HUES48 (cell line): ENCODE data around the gene SPNS1.

ENCODE experiments used
- H3K27ac ChIP-seq: one replicate; pipeline ENCODE4 v1.7.0; 2013; ENCODE audit warnings: low read depth, low read length, inconsistent platforms
- H3K27me3 ChIP-seq: 2 replicates; pipeline ENCODE4 v1.6.1; 2013; ENCODE audit warnings: mild to moderate bottlenecking, low read length; ENCODE audit not compliant: control insufficient read depth, insufficient read depth
- H3K36me3 ChIP-seq: 2 replicates; pipeline ENCODE4 v1.6.1; 2013; ENCODE audit warnings: low read length; ENCODE audit not compliant: control insufficient read depth, insufficient read depth
- H3K4me1 ChIP-seq: 2 replicates; pipeline ENCODE4 v1.6.1; 2013; ENCODE audit warnings: mild to moderate bottlenecking, low read length; ENCODE audit not compliant: control insufficient read depth, insufficient read depth
- H3K4me3 ChIP-seq: 2 replicates; pipeline ENCODE4 v1.5.1; 2013; ENCODE audit warnings: mild to moderate bottlenecking, low read depth, low read length
- H3K9ac ChIP-seq: 2 replicates; pipeline ENCODE4 v1.6.1; 2013; ENCODE audit warnings: mild to moderate bottlenecking, low read depth, low read length, moderate library complexity
- H3K9me3 ChIP-seq: 2 replicates; pipeline ENCODE4 v1.6.1; 2013; ENCODE audit warnings: low read length; ENCODE audit not compliant: control insufficient read depth, insufficient read depth

SPNS1 gene

DNA sequence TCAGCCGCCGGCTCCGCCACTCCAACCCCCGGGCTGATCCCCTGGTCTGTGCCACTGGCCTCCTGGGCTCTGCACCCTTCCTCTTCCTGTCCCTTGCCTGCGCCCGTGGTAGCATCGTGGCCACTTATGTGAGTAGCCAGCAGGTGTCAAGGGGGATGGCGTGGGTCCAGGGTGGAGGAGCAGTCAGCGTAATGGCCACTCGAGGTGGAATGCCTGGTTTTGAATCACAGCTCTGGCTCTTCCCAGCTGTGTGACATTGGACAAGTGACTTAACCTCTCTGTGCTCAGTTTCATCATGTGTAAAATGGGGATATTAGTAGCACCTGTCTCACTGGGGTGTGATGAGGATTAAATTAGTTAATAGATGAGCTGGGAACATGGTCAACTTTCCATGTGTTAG is 7.8 kb downstream of the SPNS1 start:
- Histone ChIP-seq H3K27ac (no peak overlapping the region), H3K4me1 (no peaks in the 10 kb centered on the region), H3K4me3 (no peak overlapping the region), H3K9ac (no peak overlapping the region), H3K9me3 (no peaks in the 10 kb centered on the region), H3K27me3 (no peaks in the 10 kb centered on the region), H3K36me3 (peaks cover 39% of the 10 kb centered on the region)

- Histone ChIP-seq H3K9ac (no peak overlapping the region), H3K9me3 (no peaks in the 10 kb centered on the region), H3K4me3 (no peak overlapping the region), H3K4me1 (no peaks in the 10 kb centered on the region), H3K27me3 (no peaks in the 10 kb centered on the region), H3K36me3 (peaks cover 41% of the 10 kb centered on the region), H3K27ac (no peak overlapping the region)
Measured at GRCh38 chr16:28982949-28983348, 8.4 kb downstream of the SPNS1 start.

- H3K4me3 ChIP-seq, result no peak overlapping the region
- no peak overlapping the region for H3K9ac ChIP-seq
- no peaks in the 10 kb centered on the region for H3K27me3 ChIP-seq
- H3K36me3 ChIP-seq, result peaks cover 35% of the 10 kb centered on the region
- H3K27ac ChIP-seq, result no peak overlapping the region
- H3K9me3 ChIP-seq, result no peaks in the 10 kb centered on the region
- H3K4me1 ChIP-seq, result no peaks in the 10 kb centered on the region
Measured at GRCh38 chr16:28983644-28984043, 9.1 kb downstream of the SPNS1 start.

DNA sequence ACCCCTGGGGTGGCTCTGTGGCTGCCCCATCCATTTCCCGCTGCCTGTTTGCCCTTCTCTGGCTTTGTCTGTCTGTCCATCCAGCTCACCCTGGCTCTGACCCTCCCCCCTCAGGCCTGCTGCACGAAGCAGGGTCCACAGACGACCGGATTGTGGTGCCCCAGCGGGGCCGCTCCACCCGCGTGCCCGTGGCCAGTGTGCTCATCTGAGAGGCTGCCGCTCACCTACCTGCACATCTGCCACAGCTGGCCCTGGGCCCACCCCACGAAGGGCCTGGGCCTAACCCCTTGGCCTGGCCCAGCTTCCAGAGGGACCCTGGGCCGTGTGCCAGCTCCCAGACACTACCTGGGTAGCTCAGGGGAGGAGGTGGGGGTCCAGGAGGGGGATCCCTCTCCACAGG is 9.5 kb downstream of the SPNS1 start:
- Histone ChIP-seq H3K4me1 (no peaks in the 10 kb centered on the region), H3K27me3 (no peaks in the 10 kb centered on the region), H3K4me3 (no peak overlapping the region), H3K27ac (no peak overlapping the region), H3K9me3 (no peaks in the 10 kb centered on the region), H3K9ac (no peak overlapping the region), H3K36me3 (peaks cover 31% of the 10 kb centered on the region)

- Histone ChIP-seq H3K4me3 (no peak within 1 kb of the TSS), H3K9me3 (no peaks in the 10 kb centered on the region), H3K27me3 (no peaks in the 10 kb centered on the region), H3K9ac (no peak within 1 kb of the TSS), H3K27ac (no peak within 1 kb of the TSS), H3K36me3 (peaks cover 31% of the 10 kb centered on the region), H3K4me1 (no peaks in the 10 kb centered on the region)
Measured at GRCh38 chr16:28984619-28985135, 10.1 kb downstream of the SPNS1 start, which contains the start of gene LAT. TSS of gene LAT (plus strand) at chr16:28985052. CDS start at chr16:28985418, 366 bp downstream.

DNA sequence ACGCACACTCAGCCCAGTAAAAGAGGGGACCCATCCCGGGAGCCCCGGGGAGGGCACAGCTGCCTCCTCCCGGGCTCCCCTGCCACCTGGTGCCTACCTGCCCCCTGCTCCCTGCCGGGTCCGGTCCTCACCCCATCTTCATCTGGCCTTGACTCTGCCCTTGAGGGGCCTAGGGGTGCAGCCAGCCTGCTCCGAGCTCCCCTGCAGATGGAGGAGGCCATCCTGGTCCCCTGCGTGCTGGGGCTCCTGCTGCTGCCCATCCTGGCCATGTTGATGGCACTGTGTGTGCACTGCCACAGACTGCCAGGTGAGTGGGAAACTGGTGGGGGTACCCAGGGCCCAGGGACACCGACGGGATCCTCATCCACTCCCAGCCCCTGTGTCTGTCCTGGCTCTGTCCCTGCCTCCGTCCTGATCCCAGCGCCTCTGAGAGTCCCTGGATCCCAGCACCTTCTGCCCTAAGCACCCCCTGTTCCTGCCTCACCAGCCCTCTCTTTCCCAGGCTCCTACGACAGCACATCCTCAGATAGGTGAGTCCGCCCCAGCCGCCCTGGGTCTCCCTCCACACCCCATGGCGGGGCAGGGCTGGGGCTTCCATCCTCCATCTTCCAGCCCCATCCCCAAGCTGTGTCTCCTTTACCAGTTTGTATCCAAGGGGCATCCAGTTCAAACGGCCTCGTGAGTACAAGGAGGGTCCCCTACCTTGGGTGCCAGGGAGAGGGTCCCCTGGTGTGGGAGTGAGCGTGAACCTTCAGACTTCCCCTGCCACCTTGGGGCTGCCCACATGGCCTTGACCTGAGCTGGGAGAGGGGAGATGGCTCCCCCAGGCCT is 10.8 kb downstream of the SPNS1 start:
- Histone ChIP-seq H3K4me1 (no peaks in the 10 kb centered on the region), H3K27ac (no peak overlapping the region), H3K9me3 (no peaks in the 10 kb centered on the region), H3K27me3 (no peaks in the 10 kb centered on the region), H3K9ac (no peak overlapping the region), H3K36me3 (peaks cover 31% of the 10 kb centered on the region), H3K4me3 (no peak overlapping the region)

GRCh38 chr16:28986046-28986445 is 11.5 kb downstream of the SPNS1 start:
- Histone ChIP-seq H3K4me1 (no peaks in the 10 kb centered on the region), H3K9me3 (no peaks in the 10 kb centered on the region), H3K36me3 (peaks cover 28% of the 10 kb centered on the region), H3K27ac (no peak overlapping the region), H3K9ac (no peak overlapping the region), H3K27me3 (no peaks in the 10 kb centered on the region), H3K4me3 (no peak overlapping the region)

GRCh38 chr16:28986492-28986891 is 11.9 kb downstream of the SPNS1 start:
- Histone ChIP-seq H3K27me3 (no peaks in the 10 kb centered on the region), H3K4me3 (no peak overlapping the region), H3K9ac (no peak overlapping the region), H3K4me1 (no peaks in the 10 kb centered on the region), H3K9me3 (no peaks in the 10 kb centered on the region), H3K27ac (no peak overlapping the region), H3K36me3 (peaks cover 24% of the 10 kb centered on the region)

DNA sequence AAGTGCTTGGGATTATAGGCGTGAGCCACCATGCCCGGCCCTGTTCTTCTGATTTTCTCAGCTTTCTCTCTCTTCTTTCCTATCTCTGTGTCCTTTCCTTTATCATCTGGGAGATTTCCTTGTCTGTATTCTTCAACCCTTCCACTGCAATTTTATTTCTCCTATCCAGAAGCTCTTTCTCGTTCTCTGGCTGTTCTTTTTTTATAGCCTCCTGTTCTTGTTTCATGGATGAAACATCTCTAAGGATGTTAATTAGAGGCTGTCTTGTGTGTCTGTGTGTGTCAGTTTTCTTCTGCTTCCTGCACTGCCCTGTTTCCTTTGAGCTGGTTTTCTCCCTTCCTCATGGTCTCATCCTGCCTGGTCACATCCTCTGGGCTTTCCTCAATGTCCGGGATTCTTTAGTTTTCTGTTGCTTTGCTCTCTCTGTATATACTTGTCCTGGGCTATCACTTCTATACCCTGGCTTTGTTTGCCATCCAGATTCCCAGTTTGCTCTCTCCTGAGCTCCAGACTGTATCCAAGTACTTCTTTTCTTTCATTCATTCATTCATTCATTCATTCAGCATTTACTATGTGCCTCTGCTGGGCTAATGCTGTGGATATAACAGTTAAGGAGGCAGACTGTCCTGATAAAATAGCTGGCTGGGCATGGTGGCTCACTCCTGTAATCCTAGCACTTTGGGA is 12.7 kb downstream of the SPNS1 start:
- Histone ChIP-seq H3K4me3 (no peak overlapping the region), H3K27me3 (no peaks in the 10 kb centered on the region), H3K27ac (no peak overlapping the region), H3K9ac (no peak overlapping the region), H3K9me3 (no peaks in the 10 kb centered on the region), H3K36me3 (peaks cover 21% of the 10 kb centered on the region; the same call in 1 of the 2 replicates), H3K4me1 (no peaks in the 10 kb centered on the region)

GRCh38 chr16:28989363-28989762 is 14.8 kb downstream of the SPNS1 start:
- Histone ChIP-seq H3K36me3 (0 out of 2 replicates have a peak, but pooled peaks cover 3% of the 10 kb centered on the region), H3K27ac (no peak overlapping the region), H3K27me3 (no peaks in the 10 kb centered on the region), H3K4me3 (no peak overlapping the region), H3K4me1 (no peaks in the 10 kb centered on the region), H3K9me3 (no peaks in the 10 kb centered on the region), H3K9ac (no peak overlapping the region)
